ENCODE measurements around the gene TTC7B. TPM values are rescaled to one million over a fixed set of nuclear protein-coding genes. Genes with fewer than 3 reads are reported as not detected.

TTC7B gene
- total RNA-seq, 1 experiment from 2014 or later = 21.3 TPM

- no peak for DNase-seq (ENCODE audit: low read depth)
Observed at GRCh38 chr14:90703841-90704737, 112.1 kb downstream of the TTC7B start.

- DNase-seq (ENCODE audit: low read depth) = no peak
Observed at GRCh38 chr14:90700933-90701776, 115.1 kb downstream of the TTC7B start.

GRCh38 chr14:90699016-90699415, 117.2 kb downstream of the TTC7B start:
- no peak for DNase-seq (ENCODE audit: low read depth)

DNA sequence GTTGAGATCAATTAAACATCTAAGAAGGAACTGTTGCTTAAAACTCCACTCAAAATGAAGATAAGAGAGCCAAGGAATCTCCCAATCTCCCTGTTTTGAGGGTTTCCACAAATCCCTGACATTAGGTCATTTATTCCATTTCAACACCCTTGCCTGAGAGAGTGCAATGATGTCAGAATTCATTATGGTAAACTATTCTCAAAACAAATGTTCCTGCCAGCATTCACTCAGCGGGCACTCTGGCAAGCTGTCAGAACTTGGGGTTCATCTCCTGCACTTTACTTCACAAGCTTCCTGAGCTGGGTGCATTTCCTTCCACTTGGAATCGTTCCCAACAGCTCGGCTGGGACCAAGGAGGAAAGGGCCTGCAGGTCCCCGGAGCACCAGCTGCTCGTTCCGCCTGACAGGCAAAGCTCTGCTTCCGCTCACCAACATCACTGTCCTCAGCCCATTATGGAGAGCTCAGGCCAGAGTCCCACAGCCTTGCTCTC, 117.8 kb downstream of the TTC7B start:
- DNase-seq (ENCODE audit: low read depth) = peak; percentile 65

GRCh38 chr14:90697577-90698206, 118.5 kb downstream of the TTC7B start:
- peak; percentile 85 for DNase-seq (ENCODE audit: low read depth)

- DNase-seq (ENCODE audit: low read depth) = no peak
Observed at GRCh38 chr14:90697132-90697531, 119.1 kb downstream of the TTC7B start.

DNA sequence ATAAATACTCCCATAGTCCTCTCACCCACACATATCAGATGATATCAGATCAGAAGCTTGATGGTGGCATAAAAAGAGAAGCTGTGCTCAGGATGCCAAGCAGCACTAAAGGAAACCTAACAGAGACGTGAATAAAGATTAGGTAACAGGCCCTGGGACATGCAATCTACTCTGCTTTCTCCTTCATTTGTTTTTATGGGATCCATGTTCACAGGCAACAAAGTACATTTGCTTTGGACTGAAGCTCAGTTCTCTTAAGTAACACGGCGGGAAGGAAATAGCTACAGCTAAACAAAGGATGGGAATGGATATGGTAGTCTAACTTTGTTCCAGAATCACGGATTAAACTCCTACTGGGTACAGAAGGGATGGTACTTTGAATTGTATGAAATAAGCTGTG, 119.5 kb downstream of the TTC7B start:
- no peak for DNase-seq (ENCODE audit: low read depth)

GRCh38 chr14:90695997-90696660, 120.1 kb downstream of the TTC7B start:
- no peak for DNase-seq (ENCODE audit: low read depth)

GRCh38 chr14:90693413-90693812, 122.8 kb downstream of the TTC7B start:
- DNase-seq (ENCODE audit: low read depth) = peak; percentile 25

- peak; percentile 28 for DNase-seq (ENCODE audit: low read depth)
Observed at GRCh38 chr14:90692826-90693225, 123.4 kb downstream of the TTC7B start.

- DNase-seq (ENCODE audit: low read depth) = no peak
Observed at GRCh38 chr14:90692061-90692460, 124.2 kb downstream of the TTC7B start.

DNA sequence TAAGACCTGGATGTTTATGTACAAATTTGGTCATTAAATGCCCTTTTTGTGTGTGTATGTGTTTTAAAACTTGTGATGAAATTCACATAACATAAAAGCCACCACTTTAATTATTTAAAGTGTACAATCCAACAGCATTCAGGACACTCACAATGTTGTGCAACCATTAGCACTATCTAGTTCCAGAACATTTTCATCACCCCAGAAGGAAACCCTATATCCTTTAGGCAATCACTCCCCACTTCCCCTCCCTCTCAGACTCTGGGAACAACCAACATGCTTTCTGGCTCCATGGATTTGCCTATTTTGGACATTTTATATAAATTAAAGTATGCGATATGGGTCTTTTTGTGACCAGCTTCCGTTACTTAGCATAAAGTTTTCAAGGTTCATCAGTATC, 124.6 kb downstream of the TTC7B start:
- DNase-seq (ENCODE audit: low read depth) = no peak

DNA sequence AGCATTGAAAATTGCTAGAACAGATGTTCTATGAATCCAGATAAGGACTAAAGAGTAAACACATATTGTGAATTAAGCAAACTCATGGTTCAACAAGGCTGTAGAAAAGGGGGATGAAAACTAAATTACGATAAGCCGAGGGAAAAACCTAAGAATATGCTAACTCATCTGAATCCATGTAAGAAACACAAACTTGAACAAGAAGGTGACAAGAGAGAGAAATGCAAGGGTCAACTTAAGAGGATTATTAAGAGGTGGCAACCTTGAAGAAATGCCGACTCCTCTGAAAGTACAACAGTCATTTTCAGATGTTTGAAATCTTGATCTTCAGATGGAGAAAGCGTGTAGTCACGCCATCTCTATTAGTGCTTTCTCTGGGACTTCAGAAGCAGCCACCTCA, 128.6 kb downstream of the TTC7B start:
- no peak for DNase-seq (ENCODE audit: low read depth)

DNA sequence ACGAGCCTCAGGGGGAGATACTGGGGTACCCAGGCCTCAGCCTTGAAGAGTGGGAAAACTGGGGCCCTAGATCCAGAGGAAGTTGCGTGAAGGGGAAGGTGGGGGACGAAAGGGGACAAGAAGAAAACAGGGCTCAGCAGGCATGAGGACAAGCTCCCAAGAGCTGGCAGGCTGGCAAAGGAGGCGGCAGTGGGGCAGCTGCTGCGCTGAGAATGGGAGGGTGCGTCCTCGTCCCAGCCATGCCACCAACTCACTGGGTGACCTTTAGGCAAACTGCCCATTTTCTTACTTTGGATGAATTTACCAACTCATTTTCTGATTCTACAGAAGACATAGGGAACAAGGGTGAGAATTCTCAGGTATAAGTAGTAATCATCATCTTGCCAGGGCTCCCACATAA, 133.6 kb downstream of the TTC7B start:
- DNase-seq (ENCODE audit: low read depth) = no peak

GRCh38 chr14:90681929-90682328, 134.3 kb downstream of the TTC7B start:
- no peak for DNase-seq (ENCODE audit: low read depth)

DNA sequence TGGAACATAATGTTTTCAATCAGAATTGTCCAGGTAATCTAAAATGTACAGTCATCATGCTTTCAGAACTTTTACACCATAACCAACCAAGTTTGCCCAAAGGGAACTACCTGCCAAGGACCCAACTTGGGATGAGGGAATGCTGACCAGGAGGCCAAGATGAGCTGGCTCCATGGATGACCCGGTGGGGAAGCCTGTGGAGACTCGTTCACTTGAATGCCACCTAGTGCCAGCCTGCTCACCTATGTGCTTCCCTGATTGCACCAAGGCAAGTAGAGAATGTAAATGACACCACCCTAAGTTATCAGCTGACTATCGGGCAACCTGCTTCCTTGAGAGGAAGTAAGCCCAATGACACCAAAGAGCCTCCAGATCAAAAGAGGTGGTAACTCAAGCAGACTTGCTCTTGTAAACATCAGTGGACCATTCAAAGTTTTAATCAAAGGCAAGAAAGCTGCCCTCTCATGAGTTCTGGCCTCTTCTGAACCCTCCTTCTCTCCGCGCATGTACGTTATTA, 137.3 kb downstream of the TTC7B start:
- DNase-seq (ENCODE audit: low read depth) = no peak

DNA sequence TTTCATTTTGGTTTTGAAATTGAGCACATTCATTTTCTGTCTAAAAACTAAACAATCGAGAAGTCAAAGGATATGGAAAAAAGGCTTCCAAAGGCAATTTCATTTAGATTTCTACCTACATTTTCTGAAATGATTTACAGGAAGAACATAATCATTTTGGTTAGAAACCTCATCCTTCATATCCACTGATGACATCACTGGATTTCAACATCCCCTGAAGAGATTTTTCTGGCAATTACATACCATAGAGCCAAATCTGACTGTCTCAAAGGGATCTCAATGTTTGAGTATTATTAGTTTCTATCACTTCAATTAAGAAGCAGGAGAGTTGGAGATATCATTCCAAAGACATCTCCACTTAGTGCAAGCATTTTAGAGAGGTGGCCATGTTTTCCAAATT, 137.8 kb downstream of the TTC7B start:
- no peak for DNase-seq (ENCODE audit: low read depth)

GRCh38 chr14:90677484-90678050, 138.7 kb downstream of the TTC7B start:
- DNase-seq (ENCODE audit: low read depth) = no peak

DNA sequence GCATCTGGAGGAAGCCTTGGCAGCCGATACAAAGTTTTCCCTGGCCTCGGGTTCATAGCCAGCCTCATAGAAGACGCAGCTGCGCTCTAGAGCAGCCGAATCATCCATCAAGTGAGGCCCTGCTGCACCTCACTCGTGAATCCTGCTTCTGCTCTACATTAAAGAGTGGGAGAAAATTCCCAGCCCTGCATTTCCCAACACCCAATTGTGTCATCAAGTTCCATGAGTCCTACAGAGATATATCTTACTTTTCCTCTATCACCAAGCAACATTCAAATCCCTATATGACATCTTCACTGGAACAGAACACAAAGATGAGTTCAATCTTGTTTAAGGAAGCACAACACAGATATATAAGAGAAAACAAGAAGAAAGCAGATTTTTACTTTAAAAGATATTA, 139.3 kb downstream of the TTC7B start:
- no peak for DNase-seq (ENCODE audit: low read depth)

DNA sequence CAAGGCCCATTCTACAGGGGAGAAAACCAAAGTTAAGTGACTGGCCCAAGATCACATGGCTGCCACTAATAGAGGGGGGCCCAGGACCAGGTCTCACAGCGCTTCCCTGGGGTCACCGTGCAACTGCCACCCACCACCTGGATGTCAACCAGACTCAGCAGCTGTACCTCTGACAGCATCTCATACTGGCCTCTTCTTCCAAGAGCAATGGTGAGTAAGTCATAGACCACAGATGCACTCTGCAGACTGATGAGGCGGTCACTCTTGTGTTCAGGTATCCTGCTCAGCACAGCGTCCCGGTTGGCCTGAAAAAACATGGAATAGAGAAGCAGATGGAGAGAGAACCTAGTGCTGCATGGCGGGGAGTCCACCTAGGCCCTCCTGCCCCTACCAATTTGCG, 139.9 kb downstream of the TTC7B start:
- no peak for DNase-seq (ENCODE audit: low read depth)

- peak; percentile 47 for DNase-seq (ENCODE audit: low read depth)
Observed at GRCh38 chr14:90675399-90675798, 140.8 kb downstream of the TTC7B start.
